Measurements from ENCODE around the gene PTPN12.
"Not testable (repeated sequence)": the region's sequence is repeated elsewhere in the genome, so short reads cannot be mapped to it uniquely, and the experiment has no call there.

PTPN12 gene

DNA sequence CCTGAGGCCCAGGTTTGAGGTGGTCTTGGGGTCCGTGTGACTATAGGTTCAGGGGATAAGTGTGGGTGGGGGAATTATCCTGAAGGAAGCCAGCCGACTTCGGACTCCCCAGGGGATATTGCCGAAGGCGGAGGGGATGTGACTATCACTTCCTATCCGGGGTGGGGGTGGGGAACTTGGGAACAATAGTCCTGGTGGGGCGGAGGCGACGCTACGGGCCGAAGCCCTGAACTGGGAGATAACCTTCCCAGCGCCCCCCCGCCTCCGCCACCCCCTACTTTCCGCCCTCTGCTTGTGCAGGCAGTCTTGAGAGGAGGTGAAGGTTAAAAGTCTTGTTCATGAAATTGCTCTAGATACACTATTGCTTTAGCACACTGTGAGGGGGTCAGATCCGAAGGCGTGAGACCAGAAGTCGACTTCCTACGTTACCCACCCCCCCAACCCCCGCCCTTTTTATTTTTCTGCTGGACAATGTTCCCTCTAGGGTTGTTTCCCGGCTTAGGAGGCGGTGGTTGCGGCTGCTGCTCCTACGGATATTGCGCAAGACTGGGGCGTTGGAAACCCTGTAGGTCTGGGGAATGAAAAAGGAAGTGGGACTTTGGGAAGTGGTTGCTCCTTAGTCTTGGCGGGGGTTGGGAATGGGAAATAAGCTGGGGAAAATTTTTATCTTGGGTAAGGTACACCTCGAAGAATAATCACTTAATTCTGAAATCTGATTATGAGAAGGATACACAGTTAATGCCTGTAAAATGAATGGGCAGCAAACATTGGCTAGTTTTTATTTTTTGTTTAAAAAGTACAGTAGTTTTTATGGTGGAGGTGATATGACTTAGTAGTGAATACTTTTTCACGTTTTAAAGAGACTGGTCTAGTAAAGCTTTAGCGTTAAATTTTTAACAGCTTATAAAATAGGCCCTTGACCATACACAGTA, 1.5 kb downstream of the PTPN12 start:
- no peak for DNase-seq

DNA sequence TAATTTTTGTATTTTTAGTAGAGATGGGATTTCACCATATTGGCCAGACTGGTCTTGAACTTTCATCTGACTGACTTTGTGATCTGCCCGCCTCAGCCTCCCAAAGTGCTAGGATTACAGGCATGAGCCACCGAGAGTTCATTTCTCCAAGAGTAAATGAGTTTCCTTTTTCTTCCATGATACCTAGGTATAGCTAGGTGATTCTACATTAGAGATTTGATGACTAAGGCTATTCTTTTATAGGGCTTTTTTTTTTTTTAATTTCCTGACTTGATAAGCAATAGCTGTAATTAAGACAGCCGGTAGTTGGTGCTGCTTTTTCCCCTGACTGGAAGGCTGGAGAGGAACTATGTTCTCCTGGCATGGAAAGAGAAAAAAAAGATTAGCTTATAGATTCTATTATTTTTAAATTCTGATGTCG, 3.3 kb downstream of the PTPN12 start:
- no peak for DNase-seq

DNA sequence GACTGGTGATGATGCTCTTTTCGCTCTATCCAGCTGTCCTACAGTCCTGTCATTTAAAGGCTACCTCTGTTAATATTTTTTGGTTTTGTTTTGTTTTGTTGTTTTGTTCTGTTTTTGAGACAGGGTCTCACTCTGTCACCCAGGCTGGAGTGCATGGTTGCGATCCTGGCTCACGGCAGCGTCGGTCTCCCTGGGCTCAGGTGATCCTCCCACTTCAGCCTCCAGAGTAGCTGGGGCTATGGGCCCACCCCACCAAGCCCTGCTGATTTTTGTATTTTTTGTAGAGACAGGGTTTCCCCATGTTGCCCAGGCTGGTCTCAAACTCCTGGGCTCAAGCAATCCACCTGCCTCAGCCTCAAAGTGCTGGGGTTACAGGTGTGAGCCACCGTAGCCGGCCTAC, 3.9 kb downstream of the PTPN12 start:
- not testable (repeated sequence) for DNase-seq

DNA sequence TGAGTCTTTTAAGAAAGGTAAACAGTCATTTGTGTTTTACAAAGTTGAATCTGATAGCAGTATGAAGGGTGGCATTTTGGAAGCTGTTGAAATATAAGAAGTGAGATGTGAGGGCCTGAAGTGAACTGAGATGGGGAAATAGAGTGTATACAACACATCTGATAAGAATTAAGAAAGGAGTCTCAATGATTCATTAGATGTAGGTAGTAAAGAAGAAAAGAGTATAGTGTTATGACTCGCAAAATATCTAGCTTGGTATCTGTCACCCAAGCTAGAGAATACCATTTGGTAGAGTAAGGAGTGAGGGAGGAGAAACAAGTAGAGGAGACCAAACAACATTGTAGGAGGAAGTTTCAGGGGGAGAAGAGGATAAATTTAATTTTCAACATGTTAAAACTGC, 5.3 kb downstream of the PTPN12 start:
- no peak for DNase-seq

DNA sequence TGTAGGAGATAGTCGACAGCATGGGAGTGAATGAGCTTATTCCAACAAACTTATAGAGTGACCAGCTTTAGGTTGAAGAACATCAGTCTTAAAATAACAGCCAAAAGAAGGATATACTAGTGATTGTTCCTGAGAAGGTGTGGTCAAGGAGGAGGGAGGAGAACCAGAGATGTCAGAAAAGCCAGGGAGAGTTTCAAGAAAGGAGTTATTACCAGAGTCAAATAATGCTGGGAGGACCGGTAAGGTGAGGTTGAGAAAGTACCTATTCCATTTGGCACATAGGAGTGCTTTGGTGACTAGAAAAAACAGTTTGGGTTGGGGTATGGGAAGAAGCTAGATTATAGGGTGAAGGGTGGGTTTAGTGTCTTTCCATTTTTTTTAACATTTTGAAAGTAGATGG, 5.8 kb downstream of the PTPN12 start:
- no peak for DNase-seq

DNA sequence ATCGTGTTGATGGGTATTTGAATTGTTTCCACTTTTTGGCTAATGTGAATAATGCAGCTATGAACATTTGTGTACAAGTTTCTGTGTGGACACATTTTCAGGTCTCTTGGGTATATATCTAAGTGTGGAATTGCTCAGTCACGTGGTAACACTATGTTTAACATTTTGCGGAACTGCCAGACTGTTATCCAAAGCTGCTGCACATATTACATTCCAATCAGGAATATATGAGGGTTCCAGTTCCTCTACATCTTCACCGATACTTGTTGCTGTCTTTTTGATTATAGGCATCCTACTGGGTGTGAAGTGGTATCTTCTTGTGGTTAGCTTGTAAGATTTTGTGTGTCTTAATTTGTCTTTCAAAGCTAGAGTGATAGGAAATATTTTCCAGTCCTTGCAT, 6.8 kb downstream of the PTPN12 start:
- DNase-seq, result no peak

DNA sequence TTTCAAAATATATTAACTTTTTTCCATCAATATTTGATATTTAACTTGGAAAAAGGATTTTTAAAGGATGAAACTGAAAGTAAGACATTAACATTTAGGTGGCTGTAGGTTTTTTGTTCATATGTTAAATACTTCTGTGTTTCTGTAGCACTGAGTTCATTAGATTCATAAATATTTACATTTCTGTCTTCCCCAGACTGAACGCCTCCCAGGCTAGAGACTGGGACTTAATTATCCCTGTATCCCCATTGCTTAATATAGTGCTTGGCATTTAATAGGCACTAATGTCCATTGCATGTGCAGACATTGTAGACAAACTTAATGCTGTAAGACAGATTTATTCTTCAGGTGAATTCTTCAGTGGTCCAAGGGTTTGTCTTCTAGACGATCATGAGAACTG, 7.4 kb downstream of the PTPN12 start:
- no peak for DNase-seq

DNA sequence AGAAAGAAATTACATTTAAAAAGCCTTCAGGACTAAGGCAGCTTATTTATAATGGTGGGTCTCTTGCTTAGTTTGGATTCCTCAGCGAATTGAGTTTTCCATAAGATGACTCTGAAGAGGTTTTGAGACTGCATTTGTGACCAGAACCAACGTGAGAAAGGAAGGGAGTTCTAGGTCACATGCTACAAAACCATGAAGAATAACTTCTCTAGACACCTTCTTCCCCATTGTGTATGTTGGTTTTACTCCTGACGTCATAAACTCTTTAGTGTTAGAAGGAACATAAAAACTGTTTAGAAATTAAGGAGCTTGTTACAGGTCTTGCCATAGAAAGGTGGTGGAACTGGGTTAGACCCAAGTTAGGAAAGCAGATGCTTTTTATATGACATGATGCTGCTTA, 11.1 kb downstream of the PTPN12 start:
- DNase-seq, result peak; percentile 15

DNA sequence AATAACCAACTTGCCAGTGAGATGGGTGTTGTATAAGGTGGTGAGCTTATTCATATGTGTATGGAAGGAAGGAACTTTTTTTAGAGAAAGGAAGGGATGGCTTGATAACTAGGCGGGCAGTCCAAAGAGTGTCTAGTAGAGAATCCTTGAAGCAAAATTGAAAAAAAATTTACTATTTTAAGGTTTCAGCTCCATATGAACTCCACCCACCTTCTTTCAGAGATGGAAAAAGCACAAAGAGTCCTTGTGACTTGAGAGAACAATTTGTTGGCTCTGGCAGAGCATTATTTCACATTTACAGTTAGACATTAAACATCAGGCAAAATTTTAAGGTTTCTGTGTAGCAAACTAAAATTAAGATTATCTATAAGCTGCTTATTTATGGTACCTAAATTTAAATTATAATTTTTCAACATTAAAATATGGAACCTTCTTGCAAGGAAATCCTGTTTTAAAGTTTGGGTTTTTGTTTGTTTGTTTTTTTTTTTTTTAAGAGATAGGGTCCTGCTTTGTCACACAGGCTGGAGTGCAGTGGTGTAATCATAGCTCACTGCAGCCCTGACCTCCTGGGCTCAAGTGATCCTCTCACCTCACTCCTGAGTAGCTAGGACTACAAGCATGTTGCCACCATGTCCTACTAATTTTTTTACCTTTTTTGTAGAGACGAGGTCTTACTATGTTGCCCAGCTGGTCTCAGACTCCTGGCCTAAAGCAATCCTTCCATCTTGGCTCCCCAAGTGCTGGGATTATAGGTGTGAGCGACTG, 12.2 kb downstream of the PTPN12 start:
- no peak for DNase-seq

DNA sequence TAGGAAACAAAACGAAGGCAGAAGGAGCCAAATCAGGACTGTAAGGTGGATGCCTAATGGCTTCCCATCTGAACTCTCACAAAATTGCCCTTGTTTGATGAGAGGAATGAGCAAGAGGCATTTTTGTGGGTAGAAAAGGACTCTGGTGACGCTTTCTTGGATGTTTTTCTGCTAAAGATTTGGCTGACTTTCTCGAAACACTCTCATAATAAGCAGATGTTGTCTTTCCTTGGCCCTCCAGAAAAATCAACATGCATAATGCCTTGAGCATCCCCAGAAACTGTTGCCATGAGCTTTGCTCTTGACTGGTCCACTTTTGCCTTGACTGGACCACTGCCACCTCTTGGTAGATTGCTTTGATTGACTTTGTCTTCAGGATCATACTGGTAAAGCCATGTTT, 13.5 kb downstream of the PTPN12 start:
- no peak for DNase-seq

DNA sequence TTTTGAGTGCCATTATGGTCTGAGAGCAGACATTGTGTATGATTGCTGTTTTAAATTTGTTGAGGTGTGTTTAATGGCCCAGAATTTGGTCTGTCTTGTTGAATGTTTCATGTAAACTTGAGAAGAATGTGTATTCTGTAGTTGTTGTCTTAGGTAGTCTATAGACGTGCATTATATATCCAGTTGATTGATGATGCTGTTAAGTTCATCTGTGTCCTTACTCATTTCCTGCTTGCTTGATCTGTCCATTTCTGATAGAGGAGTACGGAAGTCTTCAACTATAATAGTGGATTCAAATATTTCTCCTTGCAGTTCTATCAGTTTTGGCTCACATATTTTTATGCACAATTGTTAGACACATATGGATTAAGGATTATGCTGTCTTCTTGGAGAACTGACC, 16.0 kb downstream of the PTPN12 start:
- DNase-seq, result no peak

DNA sequence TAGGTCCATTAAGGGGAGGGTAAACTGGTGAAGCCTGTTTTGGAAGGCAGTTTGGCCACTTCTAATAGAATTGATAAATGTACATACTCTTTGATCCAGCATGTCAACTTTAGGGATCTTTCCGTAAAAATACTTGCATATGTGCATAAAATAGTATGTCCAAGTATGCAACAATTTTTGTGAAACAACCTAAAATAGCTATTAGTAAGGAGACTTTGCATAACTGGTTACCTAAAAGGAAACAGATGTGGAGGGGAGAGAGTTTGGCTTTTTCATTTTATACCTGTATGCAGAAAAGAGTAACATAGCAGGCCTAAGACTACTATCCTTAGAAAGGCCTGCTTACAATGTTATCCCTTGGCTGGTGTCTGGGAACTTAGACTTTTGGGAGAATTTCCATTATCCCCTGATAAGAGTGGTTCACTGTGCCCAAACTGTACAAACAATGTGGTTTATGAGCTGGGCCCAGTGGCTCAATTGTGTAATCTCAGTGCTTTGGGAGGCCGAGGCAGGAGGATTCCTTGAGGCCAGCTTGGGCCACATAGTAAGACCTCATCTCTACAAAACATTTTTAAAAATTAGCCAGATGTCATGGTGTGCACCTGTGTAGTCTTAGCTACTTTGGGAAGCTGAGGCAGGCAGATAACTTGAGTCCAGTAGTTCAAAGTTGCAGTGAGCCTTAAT, 21.3 kb downstream of the PTPN12 start:
- no peak for DNase-seq

DNA sequence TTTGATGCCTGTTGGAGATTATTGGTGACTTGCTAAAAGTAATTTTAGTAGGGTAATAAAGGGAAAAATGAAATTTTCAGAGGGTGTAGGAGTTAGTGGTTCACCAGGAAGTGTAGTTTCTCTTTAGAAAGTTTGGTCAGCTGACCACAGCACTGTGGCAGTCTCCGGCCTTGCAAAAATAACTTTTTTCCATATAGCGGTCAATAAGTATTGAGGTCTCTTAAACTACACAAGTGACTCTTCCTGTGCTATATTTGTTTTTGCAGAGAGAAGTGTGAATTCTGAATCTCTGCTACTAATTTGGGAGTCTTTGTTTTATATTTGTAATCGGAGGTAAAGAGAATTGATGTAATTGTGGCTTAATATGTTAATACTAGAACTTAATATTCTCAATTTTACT, 24.3 kb downstream of the PTPN12 start:
- DNase-seq, result peak; percentile 7

DNA sequence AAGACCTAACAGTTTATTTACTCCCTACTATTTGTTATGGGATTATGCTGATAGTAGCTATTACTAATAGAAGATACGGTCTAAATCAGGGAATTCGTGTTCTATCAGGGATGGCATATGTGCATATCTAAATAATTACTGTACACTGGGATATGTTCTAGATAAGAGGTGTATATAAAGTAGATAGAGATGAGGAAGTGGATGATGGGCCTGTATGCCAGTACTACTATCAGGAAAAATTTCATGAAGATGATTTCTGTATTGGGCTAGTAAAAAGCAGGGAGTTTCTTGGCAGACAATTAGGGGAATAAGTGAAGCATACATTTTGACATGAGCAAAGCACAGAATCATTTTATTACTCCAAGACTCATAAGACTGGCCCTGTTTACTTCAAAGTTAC, 26.2 kb downstream of the PTPN12 start:
- DNase-seq, result no peak

DNA sequence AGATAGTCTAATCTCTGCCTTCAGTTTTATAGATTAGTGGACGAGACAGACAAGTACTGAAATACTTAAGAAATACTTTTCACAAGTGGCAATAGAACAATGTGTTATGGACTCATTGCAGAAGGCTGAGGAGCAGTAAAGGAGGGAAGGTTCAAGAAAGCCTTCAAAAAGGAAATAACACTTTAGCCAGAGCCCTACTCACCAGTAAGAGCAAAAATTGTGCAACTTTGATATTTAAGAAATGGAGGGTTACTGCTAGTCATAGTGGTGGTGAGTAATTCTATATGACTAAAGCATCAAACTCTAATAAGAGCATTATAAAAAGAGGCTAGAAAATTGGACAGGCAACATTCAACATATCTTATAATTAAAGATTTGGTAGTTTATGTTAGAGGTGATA, 28.8 kb downstream of the PTPN12 start:
- DNase-seq, result no peak

DNA sequence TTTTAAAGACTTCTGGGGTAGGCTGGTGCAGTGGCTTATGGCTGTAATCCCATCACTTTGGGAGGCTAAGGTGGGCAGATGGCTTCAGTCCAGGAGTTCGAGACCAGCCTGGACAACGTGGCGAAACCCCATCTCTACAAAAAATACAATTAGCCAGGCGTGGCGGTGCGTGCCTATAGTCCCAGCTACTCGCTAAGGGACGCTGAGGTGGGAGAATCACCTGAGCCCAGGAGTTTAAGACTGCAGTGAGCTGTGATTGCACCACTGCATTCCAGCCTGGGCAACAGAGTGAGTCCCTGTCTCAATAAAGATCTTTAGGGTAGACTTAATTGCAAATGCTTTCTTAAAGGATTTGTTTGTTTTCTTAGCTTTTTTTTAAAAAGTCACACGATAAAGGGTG, 29.3 kb downstream of the PTPN12 start:
- DNase-seq, result no peak

DNA sequence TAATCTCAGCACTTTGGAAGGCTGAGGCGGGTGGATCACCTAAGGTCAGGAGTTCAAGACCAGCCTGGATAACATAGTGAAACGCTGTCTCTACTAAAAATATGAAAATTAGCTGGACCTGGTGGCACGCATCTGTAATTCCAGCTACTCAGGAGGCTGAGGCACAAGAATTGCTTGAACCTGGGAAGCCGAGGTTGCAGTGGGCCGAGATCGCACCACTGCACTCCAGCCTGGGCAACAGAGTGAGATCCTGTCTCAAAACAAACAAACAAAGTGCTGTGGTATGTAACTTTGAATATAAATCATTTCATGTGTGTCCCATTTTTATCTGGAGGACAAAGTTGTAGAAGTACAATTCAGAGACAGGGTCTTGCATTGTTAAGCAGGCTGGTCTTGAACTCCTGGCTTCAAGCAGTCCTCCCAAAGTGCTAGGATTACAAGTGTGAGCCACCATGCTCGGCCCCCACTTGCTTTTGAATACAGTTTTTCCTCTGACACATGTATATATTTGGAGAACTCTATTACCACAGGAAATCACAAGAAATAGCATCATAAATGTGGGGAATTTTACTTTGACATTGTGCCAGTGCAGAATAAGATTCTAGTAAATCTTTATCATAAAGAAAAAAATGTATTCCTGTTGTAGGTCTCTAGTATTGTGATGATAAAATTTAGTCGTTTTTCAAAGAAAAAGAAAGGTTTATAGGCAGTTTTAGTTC, 32.6 kb downstream of the PTPN12 start:
- no peak for DNase-seq

DNA sequence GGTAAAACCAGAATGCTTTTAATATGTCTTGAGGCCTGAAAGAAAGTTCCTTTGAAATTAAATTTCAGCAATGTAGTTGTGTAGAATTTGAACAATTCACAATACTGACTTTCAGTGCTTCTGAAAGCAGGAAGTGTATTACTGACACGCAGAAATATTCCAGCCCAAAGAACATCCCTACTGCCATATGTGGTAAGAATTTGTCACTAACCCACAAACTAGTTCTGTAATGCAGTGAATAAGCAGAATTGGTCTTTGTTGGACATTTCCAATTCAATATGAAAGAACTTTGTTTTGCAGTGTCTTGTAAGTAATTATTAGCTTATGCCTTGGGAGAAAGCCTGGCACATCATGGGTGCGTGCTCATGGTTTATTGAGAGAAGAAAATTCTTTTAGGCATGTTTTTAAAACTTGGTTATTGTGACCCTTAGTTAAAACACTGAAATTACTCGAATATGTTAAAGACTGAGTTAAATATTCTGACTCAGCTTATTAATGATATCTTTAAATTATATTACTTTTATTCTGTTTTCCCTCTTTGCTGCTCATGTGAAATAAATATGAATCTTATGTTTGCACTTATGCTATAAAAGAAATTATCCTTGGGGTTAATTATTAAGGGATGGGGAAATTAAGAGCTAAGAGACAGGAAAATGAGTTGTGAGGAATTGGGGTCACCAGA, 33.4 kb downstream of the PTPN12 start:
- DNase-seq, result peak; percentile 12

DNA sequence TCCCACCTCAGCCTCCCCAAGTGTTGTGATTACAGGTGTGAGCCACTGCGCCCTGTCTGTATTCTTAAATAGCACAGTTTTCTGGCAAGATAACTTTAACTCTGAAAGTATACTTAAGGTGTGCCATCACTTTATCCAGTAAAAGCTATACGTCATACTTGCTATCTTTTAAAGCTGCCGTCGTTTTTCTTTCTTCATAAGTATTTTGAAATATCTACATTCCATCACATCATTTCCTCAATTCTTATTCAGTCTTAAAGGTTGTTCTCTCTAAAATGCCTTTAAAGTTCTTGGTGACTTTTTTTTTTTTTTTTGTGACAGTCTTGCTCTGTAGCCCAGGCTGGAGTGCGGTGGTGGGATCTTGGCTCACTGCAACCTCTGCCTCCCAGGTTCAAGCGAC, 34.7 kb downstream of the PTPN12 start:
- no peak for DNase-seq

DNA sequence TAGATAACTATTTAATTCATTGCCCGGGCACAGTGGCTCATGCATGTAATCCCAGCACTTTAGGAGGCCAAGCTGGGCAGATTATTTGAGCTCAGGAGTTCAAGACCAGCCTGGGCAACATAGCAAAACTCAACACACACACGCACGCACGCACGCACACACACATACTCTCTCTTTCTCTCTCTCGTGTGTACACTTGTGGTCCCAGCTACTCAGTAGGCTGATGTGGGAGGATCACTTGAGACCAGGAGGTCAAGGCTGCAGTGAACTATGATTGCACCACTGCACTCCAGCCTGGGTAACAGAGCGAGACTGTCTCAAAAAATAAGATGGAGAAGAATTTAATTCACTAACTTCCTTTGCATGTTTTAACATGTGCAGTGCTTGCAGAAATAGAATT, 38.1 kb downstream of the PTPN12 start:
- no peak for DNase-seq

DNA sequence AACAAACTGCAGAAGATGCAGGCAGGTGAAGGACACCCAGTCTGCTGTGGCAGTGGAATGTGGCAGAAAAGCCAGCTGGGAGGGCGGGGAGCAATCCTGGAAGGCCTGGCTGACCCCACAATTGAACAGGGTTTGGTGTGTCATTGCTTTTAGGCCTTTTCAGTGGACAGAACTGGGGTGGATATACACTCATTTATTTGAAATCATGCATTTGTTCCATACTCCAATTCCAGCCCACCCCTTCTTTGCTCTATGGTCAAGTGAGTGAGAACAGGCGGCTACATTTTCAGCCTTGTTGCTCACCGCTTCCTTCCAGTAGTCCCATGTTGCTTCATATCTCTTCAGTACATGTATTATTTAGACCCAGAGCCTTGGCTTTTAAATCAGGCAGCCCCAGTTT, 39.8 kb downstream of the PTPN12 start:
- no peak for DNase-seq

DNA sequence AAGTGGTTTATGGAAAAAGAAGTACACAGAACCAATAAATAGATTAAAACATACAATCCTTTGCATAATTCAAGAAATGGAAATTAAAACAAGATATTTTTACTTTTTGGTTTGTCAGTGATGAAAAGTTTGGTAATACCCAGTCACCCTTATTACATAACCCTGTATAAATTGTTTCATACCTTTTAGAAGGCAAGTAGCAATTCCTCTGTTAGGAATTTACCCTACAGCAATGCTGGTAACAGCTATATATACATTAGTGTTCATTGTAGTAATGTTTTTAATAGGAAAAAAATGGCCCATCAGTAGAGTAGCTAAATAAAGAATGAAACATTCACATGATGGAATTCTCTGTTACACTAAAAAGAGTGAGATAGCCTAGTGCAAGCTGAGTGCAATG, 42.7 kb downstream of the PTPN12 start:
- no peak for DNase-seq

Measured in CD4-positive, alpha-beta T cell treated with Interleukin-17A for 1 hour (primary cell).